ENCODE results near the gene RGS6.
"Not testable (repeated sequence)": the region's sequence is repeated elsewhere in the genome, so short reads cannot be mapped to it uniquely, and the experiment has no call there.

Gene RGS6

DNA sequence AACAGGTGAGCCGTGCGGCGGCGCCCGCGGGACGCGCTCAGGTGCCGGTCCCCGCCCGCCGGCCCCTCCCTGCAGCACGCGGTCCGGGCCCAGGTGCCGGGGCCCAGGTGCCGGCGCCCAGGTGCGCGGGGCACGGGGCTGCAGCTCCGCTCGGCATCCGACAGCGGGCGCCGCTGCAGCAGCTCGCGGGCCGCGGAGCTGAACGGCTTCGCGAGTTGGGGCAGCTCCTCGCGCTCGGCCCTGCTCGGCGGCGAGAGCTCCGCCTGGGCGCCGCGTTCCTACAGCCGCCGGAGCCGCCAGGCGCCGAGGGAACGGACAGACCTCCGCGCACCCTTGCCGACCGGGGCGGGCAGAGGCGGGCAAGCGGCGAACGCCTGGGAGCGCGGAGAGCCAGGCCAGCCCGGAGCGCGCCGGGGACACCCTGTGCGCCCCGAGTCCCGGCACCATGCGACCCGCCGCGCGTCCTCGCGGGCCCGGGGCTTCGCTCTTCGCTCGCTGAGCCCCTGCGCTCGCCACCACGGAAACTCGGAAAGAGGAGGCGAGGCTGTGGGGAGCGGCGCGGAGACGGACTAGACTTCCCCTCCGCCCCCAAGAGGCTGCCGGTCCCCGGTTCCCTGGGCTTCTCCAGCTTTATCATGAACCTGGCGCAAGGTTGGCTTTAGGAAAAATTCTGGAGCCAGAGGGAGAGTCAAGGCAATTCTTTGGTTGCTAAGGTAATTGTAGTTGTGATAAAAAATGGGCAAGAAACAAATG, at the start of gene RGS6:
RGS6 (plus strand) TSS at position 201 of the 753 bp plus-strand sequence.
- DNase-seq = no peak

DNA sequence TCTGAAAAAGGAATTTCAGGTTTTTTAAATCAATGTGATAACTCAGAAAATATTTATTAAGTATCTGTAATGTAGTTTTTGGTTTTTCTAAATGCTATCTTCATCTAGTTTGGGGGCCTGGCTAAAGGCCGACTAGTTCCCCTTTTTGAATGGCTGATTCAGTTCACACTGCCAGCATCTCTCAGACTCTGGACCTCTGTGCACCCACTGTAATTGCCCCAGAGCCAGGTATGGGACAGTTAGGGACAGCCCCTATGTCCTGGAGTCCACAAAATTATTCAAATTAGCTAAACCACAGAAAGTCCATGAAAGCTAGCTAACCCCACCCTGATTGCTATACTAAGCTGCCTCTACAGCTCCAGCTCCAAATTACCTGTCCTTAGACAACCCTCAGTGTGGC, 49.1 kb upstream of the RGS6 start:
- DNase-seq = no peak

DNA sequence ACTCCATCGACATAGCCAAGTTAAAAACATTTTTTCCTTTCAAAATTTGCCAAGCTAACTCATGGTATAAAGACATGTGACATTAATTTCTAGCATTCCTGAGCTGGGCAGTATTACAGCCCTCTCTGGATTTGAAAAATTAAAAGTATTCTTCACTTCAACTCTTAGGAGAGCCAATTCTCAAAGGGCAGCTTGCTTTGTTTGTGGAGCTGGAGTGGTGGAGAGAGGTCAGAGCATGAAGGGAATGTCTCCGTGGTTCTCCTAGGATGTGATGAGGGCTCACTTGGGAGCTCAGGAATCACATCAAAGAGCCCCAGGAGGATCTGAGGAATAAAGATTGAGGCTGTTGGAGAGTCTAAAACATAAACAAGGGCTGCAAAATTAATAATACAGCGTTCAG, 46.9 kb upstream of the RGS6 start:
- DNase-seq = no peak

DNA sequence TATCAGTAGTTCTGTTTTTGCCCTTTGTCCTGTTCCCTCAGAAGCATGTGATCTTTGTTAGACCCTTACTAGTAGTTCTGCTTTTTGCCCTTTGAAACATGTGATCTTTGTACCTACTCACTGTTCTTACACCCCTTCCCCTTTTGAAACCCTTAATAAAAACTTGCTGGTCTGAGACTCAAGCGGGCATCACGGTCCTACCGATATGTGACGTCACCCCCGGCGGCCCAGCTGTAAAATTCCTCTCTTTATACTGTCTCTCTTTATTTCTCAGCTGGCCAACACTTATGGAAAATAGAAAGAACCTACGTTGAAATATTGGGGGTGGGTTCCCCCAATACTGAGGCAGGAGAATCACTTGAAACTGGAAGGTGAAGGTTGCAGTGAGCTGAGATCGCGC, 44.4 kb upstream of the RGS6 start:
- DNase-seq = not testable (repeated sequence)

DNA sequence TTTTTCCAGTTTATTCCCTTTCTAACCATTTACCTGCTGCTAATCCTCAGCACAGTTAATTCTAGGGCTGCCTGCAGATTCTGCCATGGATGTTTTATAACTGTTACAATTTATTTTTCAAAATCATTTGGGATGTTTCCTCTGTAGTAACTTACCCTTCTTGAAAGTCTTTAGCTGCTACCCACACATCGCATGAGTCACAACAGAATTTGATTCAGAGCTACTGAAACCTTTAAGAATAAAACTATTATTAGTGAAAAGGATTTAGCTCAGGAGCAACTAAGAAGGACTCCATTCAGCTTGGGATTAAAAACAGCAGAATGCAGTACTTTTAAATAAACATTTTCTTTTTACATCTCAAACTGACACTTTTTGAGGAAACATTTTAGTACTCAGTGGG, 41.7 kb upstream of the RGS6 start:
- no peak for DNase-seq

DNA sequence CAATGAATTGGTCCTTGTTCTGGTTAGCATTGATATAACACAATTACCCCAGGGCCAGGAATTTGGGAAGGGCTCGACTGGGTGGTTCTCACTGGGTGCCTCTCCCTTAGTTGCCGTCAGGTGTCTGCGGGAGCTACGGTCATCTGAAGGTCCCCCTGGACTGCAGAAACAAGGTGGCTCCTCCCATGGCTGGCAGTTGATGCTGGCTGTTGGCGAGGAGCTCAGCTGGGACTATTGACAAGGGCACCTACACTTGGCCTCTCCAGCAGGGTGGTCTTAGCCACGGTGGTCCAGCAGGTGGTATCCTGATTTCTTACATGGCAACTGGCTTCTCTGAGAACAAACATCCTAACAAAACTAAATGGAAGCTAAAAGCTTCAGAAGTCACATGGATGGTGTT, 41.0 kb upstream of the RGS6 start:
- DNase-seq = no peak

DNA sequence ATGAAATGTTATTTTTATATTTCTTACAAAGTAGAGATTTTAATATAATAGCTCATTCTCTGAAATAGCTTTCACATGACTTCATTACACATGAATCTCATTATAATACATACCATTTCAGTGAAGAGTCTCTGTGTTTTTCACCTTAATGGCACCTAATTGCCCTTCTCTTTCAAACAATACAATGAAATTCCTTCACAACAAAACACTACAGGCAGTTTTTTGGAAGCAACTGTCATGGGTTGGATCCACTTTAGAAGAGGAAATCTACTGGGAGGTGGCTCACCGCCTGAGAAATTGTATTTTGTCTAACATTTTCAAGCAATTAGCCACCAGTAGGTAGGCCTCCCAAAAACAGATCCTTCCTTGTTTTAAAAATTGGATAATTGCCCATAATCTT, 40.3 kb upstream of the RGS6 start:
- DNase-seq = no peak

DNA sequence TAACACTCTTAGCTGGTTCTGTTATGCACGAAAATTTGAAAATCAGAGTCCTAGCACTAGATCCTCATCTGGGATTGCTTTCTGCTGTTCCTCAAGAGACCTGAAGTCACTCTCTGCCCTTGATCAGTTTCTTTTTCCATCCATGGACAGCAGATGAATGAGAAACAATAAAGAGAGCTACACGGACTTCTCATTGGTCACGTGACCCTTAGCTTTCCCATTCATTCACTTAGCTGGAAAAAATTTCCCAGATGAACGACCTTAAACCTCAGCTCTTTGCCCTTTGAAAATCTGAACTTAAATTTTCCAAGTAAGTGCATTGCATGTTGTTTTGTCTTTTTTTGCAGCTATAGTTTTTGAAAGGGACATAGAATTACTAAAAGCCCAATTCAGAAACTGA, 27.2 kb upstream of the RGS6 start:
- DNase-seq = no peak

DNA sequence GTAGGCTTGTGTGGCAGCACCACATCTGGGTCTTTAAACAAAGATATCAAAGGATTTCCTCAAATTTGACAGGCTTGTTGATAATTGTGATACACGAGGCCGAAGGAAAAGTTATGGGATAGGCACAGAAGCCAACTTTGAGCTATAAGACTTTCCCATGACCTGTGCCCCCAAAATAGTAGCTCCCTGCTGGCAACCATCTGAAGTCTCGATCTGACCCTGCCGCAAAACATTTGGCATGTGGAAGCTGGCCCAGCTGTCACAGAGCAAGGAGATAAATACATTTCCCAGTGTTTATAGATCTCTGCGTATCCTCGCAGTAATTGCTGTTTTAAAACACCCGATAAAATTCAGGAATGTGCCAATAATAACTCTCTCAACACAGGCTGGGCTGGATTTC, 26.4 kb upstream of the RGS6 start:
- DNase-seq = no peak

DNA sequence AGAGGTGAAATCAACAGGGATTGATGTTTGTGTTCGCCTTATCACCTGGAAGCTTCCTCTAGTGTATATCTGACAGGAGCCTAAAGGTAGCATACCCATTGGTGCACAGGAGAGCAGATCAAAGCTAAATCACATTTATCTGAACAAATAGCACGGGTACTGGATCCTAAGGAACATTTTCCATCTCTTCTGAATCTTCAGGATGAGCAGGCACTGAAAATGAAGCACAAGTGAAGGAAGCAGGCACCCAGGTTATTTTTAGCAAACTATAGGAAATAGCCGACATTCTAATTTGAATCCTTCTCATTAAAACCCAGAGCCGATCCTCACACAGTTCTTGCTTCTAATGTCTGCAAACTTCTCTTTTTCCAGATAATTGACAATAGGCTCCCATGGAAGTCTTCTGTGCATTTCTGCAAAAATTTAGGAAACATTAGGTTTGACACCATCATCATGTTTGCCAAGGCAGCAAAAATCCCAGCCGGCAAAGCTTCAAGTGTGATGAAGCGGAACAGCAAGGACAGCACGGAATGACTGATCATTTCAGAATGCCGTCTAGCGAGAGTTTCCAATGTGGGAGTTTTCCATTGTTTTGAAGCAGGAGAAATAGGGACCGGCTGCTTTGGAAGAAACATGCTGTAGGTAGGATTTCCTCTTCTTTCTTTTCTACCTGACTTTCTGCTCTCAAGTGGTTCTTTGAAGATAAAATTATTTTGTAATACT, 24.3 kb upstream of the RGS6 start:
- DNase-seq = no peak

DNA sequence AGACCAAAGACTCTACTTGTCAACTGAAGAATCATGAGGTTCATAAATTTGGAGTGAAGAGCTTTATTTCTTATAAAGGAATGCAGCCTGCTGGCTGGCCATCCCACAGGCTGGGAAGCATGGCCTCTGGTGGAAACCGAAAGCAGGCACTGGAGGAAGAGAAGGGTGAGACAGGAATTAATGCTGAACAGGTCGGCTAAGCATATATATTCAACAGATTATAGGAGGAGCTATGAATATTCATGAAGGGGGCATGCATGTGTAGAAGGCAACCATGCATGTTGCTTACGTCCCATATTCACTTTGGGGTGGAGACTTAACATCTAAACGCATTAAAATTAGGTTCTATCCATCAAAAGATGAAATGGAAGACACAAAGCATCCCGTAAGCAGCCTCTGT, 20.6 kb upstream of the RGS6 start:
- no peak for DNase-seq

DNA sequence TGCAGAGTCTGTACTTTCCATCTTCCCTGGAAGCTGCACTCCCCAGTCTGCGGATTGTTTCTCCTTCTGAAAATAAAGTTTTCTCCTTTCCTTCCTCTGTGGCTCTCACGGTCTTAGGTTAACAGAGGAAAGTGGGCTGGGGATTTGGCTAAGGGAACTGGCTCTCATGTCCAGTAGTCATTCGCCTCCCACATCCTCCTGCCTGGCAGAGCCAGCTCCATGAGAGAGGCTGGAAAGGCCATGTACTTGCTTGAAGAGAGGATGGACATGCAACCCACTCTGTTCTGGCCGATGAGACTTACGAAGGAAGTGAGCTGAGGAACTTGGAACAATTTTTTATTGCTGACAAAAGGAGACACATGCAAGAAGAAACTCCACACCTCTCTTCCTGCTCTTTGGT, 18.9 kb upstream of the RGS6 start:
- no peak for DNase-seq

DNA sequence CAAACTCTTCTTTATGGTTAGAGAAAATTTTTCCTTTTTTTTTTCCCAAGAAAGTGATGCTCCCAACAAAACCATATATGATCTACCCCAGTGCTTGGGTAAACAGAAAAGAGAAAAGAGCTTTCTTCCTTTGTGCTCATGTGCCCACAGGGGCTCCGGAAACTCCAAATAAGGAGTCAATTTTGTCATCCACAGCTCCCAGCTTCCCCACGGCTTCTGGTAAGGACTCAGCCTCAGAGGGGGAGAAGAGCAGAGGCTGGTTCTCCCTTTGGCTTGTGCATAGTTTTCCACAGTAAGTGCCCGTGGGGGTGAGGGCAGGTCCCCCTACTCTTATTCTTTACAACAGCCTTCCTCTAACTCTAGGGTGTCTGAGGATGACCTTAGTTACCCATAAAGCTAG, 13.3 kb upstream of the RGS6 start:
- DNase-seq = no peak

DNA sequence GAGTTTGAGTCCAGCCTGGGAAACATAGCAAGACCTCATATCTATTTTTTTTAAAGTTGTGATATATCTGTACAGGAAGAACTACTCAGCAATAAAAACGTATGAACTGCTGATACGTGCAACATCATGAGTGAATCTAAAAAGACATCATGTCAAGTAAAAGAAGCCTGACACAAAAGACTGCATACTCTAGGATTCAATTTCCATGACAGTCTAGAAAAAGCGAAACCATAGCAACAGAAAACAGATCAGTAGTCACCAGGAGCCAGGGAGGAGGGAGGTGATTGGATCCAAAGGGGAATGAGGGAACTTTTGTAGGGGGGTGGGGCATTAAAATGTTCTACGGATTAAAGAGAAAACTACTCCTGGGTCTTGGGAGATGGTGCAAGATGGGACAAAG, 8.7 kb upstream of the RGS6 start:
- no peak for DNase-seq

DNA sequence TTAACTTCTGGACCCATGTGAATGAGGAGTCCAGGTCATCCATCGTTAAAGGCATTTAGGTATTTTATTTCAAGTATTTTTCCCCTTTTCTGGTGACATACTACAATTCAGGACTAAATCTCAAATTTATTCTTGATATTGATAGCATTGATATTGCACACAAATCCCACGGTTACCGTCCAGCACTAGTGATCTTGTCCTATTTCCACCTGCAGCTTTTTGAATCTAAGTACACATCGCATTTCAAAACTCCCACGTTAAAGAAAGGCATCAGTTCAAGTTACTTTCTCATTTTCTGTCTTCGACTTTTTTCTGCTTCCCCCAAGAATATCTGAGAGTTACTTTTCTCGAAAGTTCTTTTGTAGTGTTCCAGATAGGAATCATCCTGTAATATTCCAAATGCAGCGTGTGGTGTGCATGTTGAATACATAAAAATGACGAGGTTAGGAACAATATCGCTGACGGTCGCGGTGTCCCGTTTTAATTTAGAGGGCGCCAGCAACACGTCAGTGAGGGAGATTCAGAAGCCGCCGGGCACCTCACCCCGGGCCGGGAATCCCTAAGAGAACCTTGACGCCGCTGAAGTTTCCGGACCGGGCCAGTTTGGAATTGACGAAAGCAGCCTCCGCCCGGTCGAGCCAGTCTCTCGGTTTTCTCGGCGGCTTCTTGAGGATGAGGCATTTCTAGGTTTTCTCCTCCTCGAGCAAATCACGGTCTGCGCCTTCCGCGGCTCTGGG, 569 bp upstream of the RGS6 start:
- DNase-seq = no peak

DNA sequence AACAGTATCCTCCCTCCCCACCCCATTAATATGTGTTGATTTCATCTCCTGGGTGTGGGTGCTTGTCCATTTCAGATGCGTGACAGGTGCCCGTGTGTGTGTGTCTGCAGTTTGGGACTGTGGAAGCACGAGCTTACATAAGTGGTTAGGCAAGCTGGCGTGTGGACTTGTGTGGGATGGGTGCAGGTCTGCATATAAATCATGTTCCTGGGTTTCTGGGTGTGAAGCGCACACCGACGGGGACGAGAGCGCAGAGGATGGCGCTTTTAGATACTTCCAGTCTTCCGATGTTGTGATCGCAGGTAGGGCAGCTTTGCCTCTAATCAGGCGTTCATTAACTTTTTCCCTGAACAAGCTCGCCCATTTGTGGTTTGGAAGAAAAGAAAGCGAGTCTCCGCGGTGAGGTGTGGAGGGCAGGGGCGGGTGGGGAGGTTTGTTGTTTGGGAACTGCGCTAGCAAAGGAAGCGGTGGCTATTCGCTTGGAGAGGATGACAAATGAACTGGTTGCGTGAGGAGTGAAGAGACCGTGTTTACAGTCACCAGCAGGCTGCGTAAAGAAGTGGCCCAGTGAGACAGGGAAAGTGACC, 865 bp downstream of the RGS6 start:
- DNase-seq = no peak

DNA sequence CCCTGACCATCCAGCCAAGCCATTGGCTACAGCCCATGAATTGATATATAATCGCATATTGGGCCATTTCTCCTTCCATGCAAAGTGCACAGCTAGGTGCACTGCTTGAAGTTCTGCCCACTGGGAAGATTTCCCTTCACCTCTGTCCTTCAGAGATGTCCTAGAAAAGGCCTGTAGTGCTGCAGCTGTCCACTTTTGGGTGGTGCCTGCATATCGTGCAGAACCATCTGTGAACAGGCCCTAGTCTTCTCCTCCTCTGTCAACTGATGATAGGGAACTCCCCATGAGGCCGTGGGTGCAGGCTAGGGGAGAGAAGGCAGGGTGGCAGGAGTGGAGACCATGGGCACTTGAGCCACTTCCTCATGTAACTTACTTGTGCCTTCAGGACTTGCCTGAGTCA, 6.0 kb downstream of the RGS6 start:
- not testable (repeated sequence) for DNase-seq

DNA sequence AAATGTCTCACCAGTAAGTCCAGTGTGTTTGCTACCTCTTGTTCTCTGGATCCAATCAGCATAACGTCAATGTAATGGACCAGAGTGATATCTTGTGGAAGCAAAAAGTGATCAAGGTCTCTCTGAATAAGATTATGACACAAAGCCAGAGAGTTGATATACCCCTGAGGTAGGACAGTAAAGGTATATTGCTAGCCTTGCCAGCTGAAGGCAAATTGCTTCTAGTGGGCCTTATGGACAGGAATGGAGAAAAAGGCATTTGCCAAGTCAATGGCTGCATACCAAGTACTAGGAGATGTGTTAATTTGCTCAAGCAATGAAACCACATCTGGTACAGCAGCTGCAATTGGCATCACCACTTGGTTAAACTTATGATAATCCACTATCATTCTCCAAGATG, 7.1 kb downstream of the RGS6 start:
- not testable (repeated sequence) for DNase-seq

DNA sequence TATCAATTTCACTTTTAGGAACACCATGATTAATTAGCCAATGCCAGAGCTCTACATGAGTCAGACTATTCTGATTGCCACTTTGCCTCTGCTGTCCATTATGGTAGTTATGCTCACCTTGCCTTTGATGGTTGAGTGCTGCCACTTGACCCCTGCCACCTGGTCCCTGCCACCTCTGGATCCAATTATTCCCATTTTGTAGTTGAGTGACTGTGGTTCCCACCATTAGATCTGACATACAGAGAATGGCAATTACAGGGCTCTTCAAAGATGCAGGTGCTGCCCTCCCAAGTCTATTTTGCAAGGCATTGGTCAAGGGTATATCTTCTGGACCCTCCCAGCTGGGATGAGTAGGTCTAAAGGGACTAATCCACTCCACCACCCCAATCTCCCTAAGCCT, 8.3 kb downstream of the RGS6 start:
- not testable (repeated sequence) for DNase-seq

DNA sequence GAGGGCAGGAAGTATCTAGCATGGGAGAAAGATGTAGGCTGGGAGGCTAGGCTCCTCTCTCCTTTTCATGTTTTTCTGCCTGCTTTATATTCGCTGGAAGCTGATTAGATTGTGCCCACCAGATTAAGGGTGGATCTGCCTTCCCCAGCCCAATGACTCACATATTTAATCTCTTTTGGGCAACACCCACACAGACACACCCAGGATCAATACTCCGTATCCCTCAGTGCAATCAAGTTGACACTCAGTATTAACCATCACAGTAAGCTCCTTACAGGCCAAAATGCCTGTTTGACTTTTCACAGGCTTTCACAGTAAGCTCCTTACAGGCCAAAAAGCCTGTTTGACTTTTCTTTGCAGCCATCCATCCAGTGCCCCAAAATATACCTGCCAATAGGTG, 9.4 kb downstream of the RGS6 start:
- DNase-seq = not testable (repeated sequence)

DNA sequence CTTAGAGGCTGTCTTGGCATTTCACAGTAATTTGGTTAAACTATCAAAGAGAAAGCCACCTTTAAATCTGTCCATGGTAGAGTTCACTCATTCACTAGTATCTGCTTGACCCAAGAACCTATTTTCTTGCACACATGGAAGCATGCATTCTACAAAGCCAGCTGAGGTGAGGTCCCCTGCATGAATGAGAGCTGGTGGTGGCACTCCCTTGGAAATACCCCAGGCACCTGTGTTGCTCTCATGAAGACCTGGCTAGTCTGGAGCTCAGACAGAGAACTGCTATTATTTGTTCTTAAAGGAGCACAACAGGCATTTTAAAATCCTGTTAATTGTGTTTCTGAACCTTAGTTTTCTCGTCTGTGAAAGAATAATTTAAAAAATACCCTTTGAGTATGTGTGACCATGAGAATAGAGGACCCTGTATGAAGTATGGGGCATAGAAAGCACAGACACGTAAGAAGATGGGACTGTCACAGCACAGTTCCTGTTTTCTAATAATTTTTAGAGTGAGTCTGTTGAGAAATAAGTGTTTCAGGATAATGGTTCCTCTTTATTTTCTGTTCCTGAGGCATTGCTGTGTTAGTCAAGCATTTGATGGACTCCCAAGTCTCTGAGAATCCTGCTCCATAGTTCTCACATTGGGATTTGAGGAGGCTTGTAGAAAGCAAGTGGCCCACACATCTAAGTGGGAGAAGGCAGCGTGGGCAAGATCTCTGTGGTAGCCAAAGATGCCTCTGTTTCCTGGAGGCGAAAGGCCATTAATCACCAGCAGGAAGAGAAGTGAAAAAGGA, 10.9 kb downstream of the RGS6 start:
- DNase-seq = no peak

DNA sequence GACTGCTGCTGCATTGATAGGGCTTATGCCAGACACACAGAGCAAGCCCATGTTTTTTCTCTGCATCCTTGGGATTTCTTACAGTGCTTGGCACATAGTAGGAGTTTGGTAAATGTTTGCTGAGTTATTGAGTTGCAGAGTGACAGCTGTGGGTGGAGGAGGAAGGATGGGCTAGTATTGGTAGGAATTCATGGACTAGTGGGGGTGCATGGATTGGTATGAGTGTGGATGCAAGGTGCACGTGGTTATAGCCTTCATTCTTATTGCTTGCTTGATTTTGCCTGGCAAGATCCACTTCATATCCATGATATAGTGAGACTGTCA, 11.4 kb downstream of the RGS6 start:
- DNase-seq = no peak

DNA sequence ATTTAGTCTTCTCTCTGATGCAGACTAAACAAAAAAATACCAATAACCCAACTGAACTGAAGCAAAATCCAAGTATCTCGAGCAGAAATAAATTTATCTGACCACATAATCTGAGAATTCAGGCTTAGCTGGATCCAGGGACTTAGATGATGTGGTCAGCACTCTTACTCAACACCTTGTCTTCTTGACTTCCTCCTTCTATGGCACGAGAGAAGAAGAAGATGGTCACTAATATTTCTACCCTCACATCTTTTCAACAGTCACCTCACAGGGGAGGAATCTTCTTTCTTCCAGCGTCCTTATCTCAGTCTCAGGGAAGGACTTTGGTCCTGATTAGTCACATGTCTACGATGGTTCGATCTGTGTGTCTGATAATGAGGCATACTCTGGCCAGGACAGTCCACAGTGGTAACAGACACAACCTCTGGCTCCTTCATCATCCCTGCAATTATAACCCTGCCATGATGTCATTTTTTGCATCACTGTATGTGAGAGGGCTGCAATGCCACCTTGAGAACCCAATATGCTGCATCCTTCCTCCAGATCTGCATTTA, 15.8 kb downstream of the RGS6 start:
- no peak for DNase-seq

All from activated effector memory CD4-positive, alpha-beta T cell treated with Interleukin-2 at 50 U/mL for 16 hours (primary cell).